ENCODE measurements around the gene ONECUT1. TPM values are rescaled to one million over a fixed set of nuclear protein-coding genes. Genes with fewer than 3 reads are reported as not detected.

Gene ONECUT1
- total and polyA plus RNA-seq, 2 of the 8 experiments (the other 6 are each of a cell fraction or from before 2014, with no cell fraction given) = 0.65 to 6.4 TPM

DNA sequence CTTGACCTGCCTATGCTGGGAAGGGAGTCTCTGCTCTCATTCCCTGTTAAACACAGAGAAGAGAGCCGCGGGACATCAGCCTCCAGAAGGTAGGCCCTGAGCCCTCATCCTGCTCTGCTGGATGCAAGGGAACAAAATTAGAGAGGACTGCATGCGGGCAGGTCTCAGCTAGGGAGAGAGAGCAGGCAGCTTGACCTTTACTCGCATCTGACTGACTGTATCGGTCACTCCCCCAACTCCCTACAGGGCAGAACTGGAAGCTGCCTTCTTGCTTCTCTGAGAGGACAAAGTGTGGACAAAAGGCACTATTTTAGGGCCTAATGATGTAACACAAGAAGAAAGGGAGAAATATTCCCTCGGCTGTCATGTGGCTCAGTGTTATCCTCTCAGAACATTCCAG lies 72.2 kb downstream of the ONECUT1 start:
- no peak overlapping the region for H3K9ac ChIP-seq (replicated peaks in 1 of 4; ENCODE audit: extremely low read depth in 1 of 4, low read depth in 3 of 4, low read length in 3 of 4)
- H2BK120ac ChIP-seq (replicated peaks; ENCODE audit: low read depth, low read length) = no peak overlapping the region
- no peak overlapping the region for H3K27ac ChIP-seq (ENCODE audit: low read depth, low read length)
- no peaks in the 10 kb centered on the region; a peak in 1 of 7 replicates for H3K27me3 ChIP-seq (replicated peaks in 1 of 4; ENCODE audit: control insufficient read depth in 3 of 4, extremely low read depth in 1 of 4, insufficient read depth in 3 of 4, low read length in 3 of 4)
- H2AK5ac ChIP-seq (ENCODE audit: low read depth, low read length) = no peak overlapping the region
- H3K23ac ChIP-seq (ENCODE audit: insufficient read length) = no peak overlapping the region
- POLR2A ChIA-PET (ENCODE audit: partially characterized antibody) = interaction anchor here (0.6 to 1.3 kb wide), 2 partner anchors 14 to 16 kb away, joined by 3 to 4 read pairs; no protein-coding TSS in a partner anchor
- no peaks in the 10 kb centered on the region for H3K9me3 ChIP-seq (ENCODE audit: insufficient read depth in 2 of 2, low read depth in 1 of 2, low read length in 1 of 2)
- no peaks in the 10 kb centered on the region for H3K4me1 ChIP-seq (replicated peaks in 1 of 4; ENCODE audit: control insufficient read depth in 3 of 4, insufficient read depth in 4 of 4, low read length in 3 of 4)
- no peaks in the 10 kb centered on the region for H3K23me2 ChIP-seq (ENCODE audit: low read depth, low read length)
- no peak overlapping the region; the same call in 1 of the 2 replicates for H2BK15ac ChIP-seq (ENCODE audit: low read length)
- FAIRE-seq = no peak
- CTCF ChIA-PET (ENCODE audit: partially characterized antibody) = interaction anchor here (0.5 to 3.9 kb wide), 7 partner anchors 9 to 601 kb away, joined by 3 to 10 read pairs (median 3); no protein-coding TSS in a partner anchor
- no peaks in the 10 kb centered on the region for H3K79me1 ChIP-seq (ENCODE audit: low read depth, low read length)
- H3K79me2 ChIP-seq (ENCODE audit: control insufficient read depth in 1 of 2, insufficient read depth in 2 of 2, low read length in 2 of 2) = no peaks in the 10 kb centered on the region
- no peak overlapping the region for H3K4ac ChIP-seq (replicated peaks; ENCODE audit: insufficient read length, low read depth, low read length)
- H2AFZ ChIP-seq (ENCODE audit: low read length) = peak overlapping the region; percentile 85
- H3K4me2 ChIP-seq (ENCODE audit: insufficient read depth in 1 of 2, low read depth in 2 of 2, low read length in 2 of 2) = no peak overlapping the region
- no peak overlapping the region for H4K91ac ChIP-seq (replicated peaks; ENCODE audit: insufficient read length, low read length)
- H3K14ac ChIP-seq (ENCODE audit: insufficient read length) = no peak overlapping the region
- no peak overlapping the region for H4K8ac ChIP-seq (ENCODE audit: extremely low read depth, insufficient read depth, low read length)
- H2BK20ac ChIP-seq (ENCODE audit: low read length) = no peak overlapping the region
- no peak overlapping the region for H3K18ac ChIP-seq (ENCODE audit: extremely low read depth, low read length)
- no peaks in the 10 kb centered on the region for H3K36me3 ChIP-seq (ENCODE audit: control insufficient read depth in 2 of 4, insufficient read depth in 4 of 4, low read length in 3 of 4)
- H4K20me1 ChIP-seq (replicated peaks in 1 of 2; ENCODE audit: control insufficient read depth in 1 of 2, insufficient read depth in 2 of 2, low read length in 2 of 2) = no peaks in the 10 kb centered on the region
- no peak overlapping the region for H4K5ac ChIP-seq (ENCODE audit: insufficient read length, low read depth, low read length)
- WGBS, 2 experiments (ENCODE audit: extremely low coverage in 1 of 2, insufficient coverage in 1 of 2, insufficient read length in 1 of 2, insufficient replicate concordance in 2 of 2, low coverage in 1 of 2, low lambda C conversion rate in 2 of 2, missing lambda C conversion rate in 1 of 2) = 77% methylated on average over 6 of the region's 6 CpGs; no CpG with 5 or more reads in 1 of the 2 experiments
- H3K56ac ChIP-seq (replicated peaks; ENCODE audit: insufficient read length, low read depth, low read length) = no peak overlapping the region
- no peak for DNase-seq (ENCODE audit: low read depth in 1 of 2, low spot score in 2 of 2)
- no peak overlapping the region for H3K4me3 ChIP-seq (ENCODE audit: extremely low read depth in 1 of 4, insufficient read depth in 2 of 4, low read depth in 3 of 4, low read length in 4 of 4)
- H2BK12ac ChIP-seq (ENCODE audit: low read depth, low read length) = peak overlapping the region; percentile 55
- no peak overlapping the region for H2BK5ac ChIP-seq (ENCODE audit: low read depth, low read length)
- no peak for TF ChIP-seq YY1 (IDR thresholded peaks at IDR 0.05; ENCODE audit: low read depth, low read length)
- TF ChIP-seq, protein P1, sequence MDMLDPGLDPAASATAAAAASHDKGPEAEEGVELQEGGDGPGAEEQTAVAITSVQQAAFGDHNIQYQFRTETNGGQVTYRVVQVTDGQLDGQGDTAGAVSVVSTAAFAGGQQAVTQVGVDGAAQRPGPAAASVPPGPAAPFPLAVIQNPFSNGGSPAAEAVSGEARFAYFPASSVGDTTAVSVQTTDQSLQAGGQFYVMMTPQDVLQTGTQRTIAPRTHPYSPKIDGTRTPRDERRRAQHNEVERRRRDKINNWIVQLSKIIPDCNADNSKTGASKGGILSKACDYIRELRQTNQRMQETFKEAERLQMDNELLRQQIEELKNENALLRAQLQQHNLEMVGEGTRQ (IDR thresholded peaks at IDR 0.05; ENCODE audit: low read length) = no peak
- TF ChIP-seq BACH1 (IDR thresholded peaks at IDR 0.05; ENCODE audit: low read length) = no peak
- no peak for TF ChIP-seq HDAC2 (IDR thresholded peaks at IDR 0.05; ENCODE audit: borderline replicate concordance in 1 of 2, low read depth in 2 of 2, low read length in 2 of 2)
- TF ChIP-seq BRCA1 (IDR thresholded peaks at IDR 0.05; ENCODE audit: low read depth, low read length) = no peak
- TF ChIP-seq PHF8 (conservative IDR thresholded peaks at IDR 0.05; ENCODE audit: low read depth, low read length) = no peak
- TF ChIP-seq, protein P2, sequence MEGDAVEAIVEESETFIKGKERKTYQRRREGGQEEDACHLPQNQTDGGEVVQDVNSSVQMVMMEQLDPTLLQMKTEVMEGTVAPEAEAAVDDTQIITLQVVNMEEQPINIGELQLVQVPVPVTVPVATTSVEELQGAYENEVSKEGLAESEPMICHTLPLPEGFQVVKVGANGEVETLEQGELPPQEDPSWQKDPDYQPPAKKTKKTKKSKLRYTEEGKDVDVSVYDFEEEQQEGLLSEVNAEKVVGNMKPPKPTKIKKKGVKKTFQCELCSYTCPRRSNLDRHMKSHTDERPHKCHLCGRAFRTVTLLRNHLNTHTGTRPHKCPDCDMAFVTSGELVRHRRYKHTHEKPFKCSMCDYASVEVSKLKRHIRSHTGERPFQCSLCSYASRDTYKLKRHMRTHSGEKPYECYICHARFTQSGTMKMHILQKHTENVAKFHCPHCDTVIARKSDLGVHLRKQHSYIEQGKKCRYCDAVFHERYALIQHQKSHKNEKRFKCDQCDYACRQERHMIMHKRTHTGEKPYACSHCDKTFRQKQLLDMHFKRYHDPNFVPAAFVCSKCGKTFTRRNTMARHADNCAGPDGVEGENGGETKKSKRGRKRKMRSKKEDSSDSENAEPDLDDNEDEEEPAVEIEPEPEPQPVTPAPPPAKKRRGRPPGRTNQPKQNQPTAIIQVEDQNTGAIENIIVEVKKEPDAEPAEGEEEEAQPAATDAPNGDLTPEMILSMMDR (IDR thresholded peaks at IDR 0.05; ENCODE audit: control extremely low read depth in 1 of 3, insufficient read depth in 1 of 3, low read depth in 1 of 3, low read length in 3 of 3) = no peak
- TF ChIP-seq TAF7 (optimal IDR thresholded peaks at IDR 0.05; ENCODE audit: borderline replicate concordance, low read depth, low read length) = no peak
- TF ChIP-seq CREB1 (IDR thresholded peaks at IDR 0.05) = no peak
- TF ChIP-seq TCF12 (IDR thresholded peaks at IDR 0.05; ENCODE audit: low read depth, low read length) = no peak
- no peak for TF ChIP-seq POLR2AphosphoS5 (IDR thresholded peaks at IDR 0.05; ENCODE audit: low read depth, low read length)
